HepG2 (cell line): Measurements from ENCODE around the gene SAMD10. TPM values are rescaled to one million over a fixed set of nuclear protein-coding genes. Genes with fewer than 3 reads are reported as not detected.
A peak's percentile ranks its signal among the peaks of the same experiment; 100 is the strongest.

ENCODE experiments used
- CBX1 ChIP-seq: IDR thresholded peaks from one replicate; pipeline ENCODE4 v1.6.1; 2016; ENCODE audit warnings: antibody characterized with exemption, low read depth
- FLYWCH1 ChIP-seq: sonication (generic); formaldehyde crosslinking; IDR thresholded peaks from 2 replicates; pipeline ENCODE4 v1.8.1; 2023; ENCODE audit warnings: mild to moderate bottlenecking, missing genetic modification reagents
- FOXO4 ChIP-seq: sonication (generic); formaldehyde crosslinking; conservative IDR thresholded peaks from 2 replicates; pipeline ENCODE4 v1.8.1; 2023; ENCODE audit warnings: missing genetic modification reagents
- HMG20B ChIP-seq: conservative IDR thresholded peaks from 2 replicates; pipeline ENCODE4 v1.6.1; 2016; ENCODE audit warnings: missing genetic modification reagents, missing compliant biosample characterization
- IKZF1 ChIP-seq: fragments of 450-650 bp; IDR thresholded peaks from 2 replicates; pipeline ENCODE4 v1.7.1; 2016
- MBD4 ChIP-seq: IDR thresholded peaks from 2 replicates; pipeline ENCODE4 v1.6.1; 2012; ENCODE audit warnings: low read length, inconsistent platforms, borderline replicate concordance
- MED13 ChIP-seq: sonication (generic); formaldehyde crosslinking; IDR thresholded peaks from 2 replicates; pipeline ENCODE4 v1.5.0; 2020; ENCODE audit warnings: missing genetic modification reagents
- MIER3 ChIP-seq: IDR thresholded peaks from 2 replicates; pipeline ENCODE4 v1.6.1; 2016; ENCODE audit warnings: missing compliant biosample characterization, borderline replicate concordance
- NR2C2 ChIP-seq: sonication (generic); formaldehyde crosslinking; IDR thresholded peaks from 2 replicates; pipeline ENCODE4 v1.4.0; 2020; ENCODE audit warnings: missing genetic modification reagents, mild to moderate bottlenecking, moderate library complexity, borderline replicate concordance
- POGZ ChIP-seq: sonication (generic); formaldehyde crosslinking; IDR thresholded peaks from 2 replicates; pipeline ENCODE4 v1.4.0; 2020; ENCODE audit warnings: mild to moderate bottlenecking, missing genetic modification reagents
- RBAK ChIP-seq: sonication (generic); formaldehyde crosslinking; IDR thresholded peaks from 2 replicates; pipeline ENCODE4 v1.5.1; 2020; ENCODE audit warnings: mild to moderate bottlenecking, missing genetic modification reagents
- REL ChIP-seq: sonication (generic); formaldehyde crosslinking; conservative IDR thresholded peaks from 2 replicates; pipeline ENCODE4 v1.8.0; 2022; ENCODE audit warnings: mild to moderate bottlenecking, missing genetic modification reagents, moderate library complexity
- SCMH1 ChIP-seq: sonication (generic); formaldehyde crosslinking; IDR thresholded peaks from 2 replicates; pipeline ENCODE4 v1.9.0; 2021; ENCODE audit warnings: missing genetic modification reagents, mild to moderate bottlenecking, borderline replicate concordance
- SRSF1 ChIP-seq: fragments of 200-400 bp; formaldehyde crosslinking; optimal IDR thresholded peaks from 2 replicates; pipeline ENCODE3; 2017; ENCODE audit warnings: mild to moderate bottlenecking, low read depth, low read length, moderate library complexity
- TFE3 ChIP-seq: IDR thresholded peaks from 2 replicates; pipeline ENCODE4 v1.6.1; 2016
- TOE1 ChIP-seq: sonication (generic); formaldehyde crosslinking; IDR thresholded peaks from 2 replicates; pipeline ENCODE4 v1.4.0; 2020; ENCODE audit warnings: mild to moderate bottlenecking, missing genetic modification reagents
- ZNF17 ChIP-seq: sonication (generic); formaldehyde crosslinking; IDR thresholded peaks from 2 replicates; pipeline ENCODE4 v1.5.0; 2020; ENCODE audit warnings: mild to moderate bottlenecking, missing genetic modification reagents
- ZNF18 ChIP-seq: sonication (generic); formaldehyde crosslinking; IDR thresholded peaks from 2 replicates; pipeline ENCODE4 v1.8.0; 2022; ENCODE audit warnings: mild to moderate bottlenecking, missing genetic modification reagents; ENCODE audit not compliant: insufficient replicate concordance
- ZNF260 ChIP-seq: sonication (generic); formaldehyde crosslinking; IDR thresholded peaks from 2 replicates; pipeline ENCODE4 v1.4.0; 2020; ENCODE audit warnings: missing genetic modification reagents, low read depth, mild to moderate bottlenecking, borderline replicate concordance
- ZNF572 ChIP-seq: sonication (generic); formaldehyde crosslinking; IDR thresholded peaks from 2 replicates; pipeline ENCODE4 v1.5.1; 2020; ENCODE audit warnings: mild to moderate bottlenecking, missing genetic modification reagents
- ZNF709 ChIP-seq: sonication (generic); formaldehyde crosslinking; IDR thresholded peaks from 2 replicates; pipeline ENCODE4 v1.5.0; 2020; ENCODE audit warnings: mild to moderate bottlenecking, missing genetic modification reagents
- ZNF740 ChIP-seq: sonication (generic); formaldehyde crosslinking; IDR thresholded peaks from 2 replicates; pipeline ENCODE4 v1.4.0; 2020; ENCODE audit warnings: missing genetic modification reagents
- ZXDC ChIP-seq: sonication (generic); formaldehyde crosslinking; IDR thresholded peaks from 2 replicates; pipeline ENCODE4 v1.5.0; 2020; ENCODE audit warnings: mild to moderate bottlenecking, missing genetic modification reagents
- polyA plus RNA-seq, 8 experiments: library from polyadenylated mRNA; depleted of rRNA in 3 of 8; stranded (reverse) in 7 of 8; unstranded in 1 of 8; fragments of >200 nt; fragmentation: Illumina TruSeq in 4 of 8; extraction: Trizol in 4 of 8; gene quantifications; 2 replicates each; pipeline versions ENCODE4 v1.2.1 to v1.2.3, GENCODE V29; 2011 to 2016; ENCODE audit warnings: low read depth in 4 of 8, missing spikeins in 1 of 8, mixed read lengths in 1 of 8; ENCODE audit not compliant: insufficient read depth in 1 of 8
- total RNA-seq, 5 experiments: library from RNA; depleted of rRNA; stranded (reverse); fragments of >200 nt; fragmentation: Illumina TruSeq; extraction: Trizol; gene quantifications; 2 replicates each; pipeline ENCODE4 v1.2.3, GENCODE V29; 2016; ENCODE audit warnings: low read depth in 1 of 5

The SAMD10 gene
- total and polyA plus RNA-seq, 2 of the 13 experiments (the other 11 are each of a cell fraction or from before 2014, with no cell fraction given) = 6.1 to 11.0 TPM

GRCh38 chr20:63968928-63969760 is 10.3 kb downstream of the SAMD10 start (continued):
- TF ChIP-seq MIER3 (CRISPR knock-in tag) = peak; percentile 87; the same call in 1 of the 2 replicates
- TF ChIP-seq HMG20B = no peak
- no peak for TF ChIP-seq TOE1
- no peak for TF ChIP-seq MBD4
- peak; percentile 83 for TF ChIP-seq ZNF740 (CRISPR knock-in tag)
- TF ChIP-seq SCMH1 (CRISPR knock-in tag) = no peak
- peak; percentile 54; the same call in 1 of the 2 replicates for TF ChIP-seq RBAK (CRISPR knock-in tag)
- peak; percentile 76 for TF ChIP-seq TFE3 (CRISPR knock-in tag)
- TF ChIP-seq ZNF260 = no peak
- no peak for TF ChIP-seq REL (CRISPR knock-in tag)
- peak; percentile 59; the same call in 1 of the 2 replicates for TF ChIP-seq POGZ (CRISPR knock-in tag)
- TF ChIP-seq MED13 (CRISPR knock-in tag) = no peak
- no peak for TF ChIP-seq FLYWCH1 (CRISPR knock-in tag)
- TF ChIP-seq ZNF17 (CRISPR knock-in tag) = no peak
- TF ChIP-seq ZNF18 (CRISPR knock-in tag) = peak; percentile 57
- peak; percentile 50 for TF ChIP-seq SRSF1
- TF ChIP-seq ZXDC = no peak
- TF ChIP-seq ZNF709 (CRISPR knock-in tag) = peak; percentile 80; the same call in 1 of the 2 replicates
- peak; percentile 98 for TF ChIP-seq NR2C2 (CRISPR knock-in tag)
- no peak for TF ChIP-seq FOXO4 (CRISPR knock-in tag)
- TF ChIP-seq CBX1 = no peak
- peak; percentile 82; the same call in 1 of the 2 replicates for TF ChIP-seq ZNF572 (CRISPR knock-in tag)
- no peak for TF ChIP-seq IKZF1
